ENCODE measurements around the gene XPNPEP3.

DNA sequence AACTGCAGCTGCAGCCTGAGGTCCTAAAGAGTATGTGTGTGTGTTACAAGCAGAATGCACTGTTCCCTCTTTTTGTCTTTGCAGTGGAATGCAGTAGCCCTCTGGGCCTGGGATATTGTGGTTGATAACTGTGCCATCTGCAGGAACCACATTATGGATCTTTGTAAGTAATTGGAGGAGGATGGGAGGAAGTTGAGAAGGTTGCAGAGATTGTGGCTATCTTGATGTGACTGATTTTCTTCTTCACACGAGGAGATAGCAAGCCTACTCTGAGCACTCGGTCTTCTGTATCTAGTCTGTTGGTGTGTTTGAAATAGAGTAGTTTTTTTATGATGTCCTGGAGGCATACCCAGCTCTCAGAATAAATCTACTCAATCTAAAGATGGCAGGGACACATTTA lies 96.5 kb downstream of the XPNPEP3 start:
- TF ChIP-seq, protein P1, sequence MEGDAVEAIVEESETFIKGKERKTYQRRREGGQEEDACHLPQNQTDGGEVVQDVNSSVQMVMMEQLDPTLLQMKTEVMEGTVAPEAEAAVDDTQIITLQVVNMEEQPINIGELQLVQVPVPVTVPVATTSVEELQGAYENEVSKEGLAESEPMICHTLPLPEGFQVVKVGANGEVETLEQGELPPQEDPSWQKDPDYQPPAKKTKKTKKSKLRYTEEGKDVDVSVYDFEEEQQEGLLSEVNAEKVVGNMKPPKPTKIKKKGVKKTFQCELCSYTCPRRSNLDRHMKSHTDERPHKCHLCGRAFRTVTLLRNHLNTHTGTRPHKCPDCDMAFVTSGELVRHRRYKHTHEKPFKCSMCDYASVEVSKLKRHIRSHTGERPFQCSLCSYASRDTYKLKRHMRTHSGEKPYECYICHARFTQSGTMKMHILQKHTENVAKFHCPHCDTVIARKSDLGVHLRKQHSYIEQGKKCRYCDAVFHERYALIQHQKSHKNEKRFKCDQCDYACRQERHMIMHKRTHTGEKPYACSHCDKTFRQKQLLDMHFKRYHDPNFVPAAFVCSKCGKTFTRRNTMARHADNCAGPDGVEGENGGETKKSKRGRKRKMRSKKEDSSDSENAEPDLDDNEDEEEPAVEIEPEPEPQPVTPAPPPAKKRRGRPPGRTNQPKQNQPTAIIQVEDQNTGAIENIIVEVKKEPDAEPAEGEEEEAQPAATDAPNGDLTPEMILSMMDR (IDR thresholded peaks at IDR 0.05): no peak
- TF ChIP-seq POLR2A (IDR thresholded peaks at IDR 0.05) (no peak), POLR2AphosphoS5 (IDR thresholded peaks at IDR 0.05; ENCODE audit: insufficient read depth in 1 of 2, low read depth in 1 of 2) (no peak)

Measured in vagina (tissue), 2 donors.